H9 (cell line): ENCODE measurements around the gene FAM209A. TPM values are rescaled to one million over a fixed set of nuclear protein-coding genes. Genes with fewer than 3 reads are reported as not detected.

Experiments used
- DNase-seq: peaks from one replicate; pipeline ENCODE4 v3.0.0-alpha.2; 2017
- H2AFZ ChIP-seq: one replicate; pipeline ENCODE4 v1.6.1; 2013; ENCODE audit warnings: mild to moderate bottlenecking, low read length, control low read depth, moderate library complexity
- H2AK5ac ChIP-seq: 2 replicates; pipeline ENCODE4 v1.6.1; 2013; ENCODE audit warnings: low read length, control low read depth, mixed read lengths; ENCODE audit not compliant: insufficient read length
- H2BK120ac ChIP-seq: one replicate; pipeline ENCODE4 v1.6.1; 2013; ENCODE audit warnings: low read depth, mild to moderate bottlenecking, low read length, control low read depth, inconsistent platforms; ENCODE audit not compliant: poor library complexity, severe bottlenecking
- H2BK12ac ChIP-seq: 2 replicates; pipeline ENCODE4 v1.6.1; 2013; ENCODE audit warnings: low read length, control low read depth, mixed read lengths, low read depth; ENCODE audit not compliant: insufficient read length
- H2BK15ac ChIP-seq: 2 replicates; pipeline ENCODE4 v1.6.1; 2013; ENCODE audit warnings: low read depth, low read length, control low read depth
- H2BK20ac ChIP-seq: one replicate; pipeline ENCODE4 v1.6.1; 2013; ENCODE audit warnings: low read depth, mild to moderate bottlenecking, low read length, control low read depth, inconsistent platforms; ENCODE audit not compliant: poor library complexity, severe bottlenecking
- H2BK5ac ChIP-seq: 2 replicates; pipeline ENCODE4 v1.6.1; 2013; ENCODE audit warnings: low read length, control low read depth, mixed read lengths; ENCODE audit not compliant: insufficient read length
- H3K14ac ChIP-seq: 2 replicates; pipeline ENCODE4 v1.6.1; 2013; ENCODE audit warnings: low read length, control low read depth; ENCODE audit not compliant: insufficient read depth
- H3K18ac ChIP-seq: 2 replicates; pipeline ENCODE4 v1.6.1; 2013; ENCODE audit warnings: low read depth, mild to moderate bottlenecking, mixed read lengths, low read length, control low read depth; ENCODE audit not compliant: insufficient read length
- H3K23ac ChIP-seq: 2 replicates; pipeline ENCODE4 v1.6.1; 2013; ENCODE audit warnings: low read length, control low read depth, mixed read lengths, low read depth; ENCODE audit not compliant: insufficient read length
- H3K23me2 ChIP-seq: 2 replicates; pipeline ENCODE4 v1.6.1; 2013; ENCODE audit warnings: low read depth, mild to moderate bottlenecking, mixed read lengths, low read length, control low read depth; ENCODE audit not compliant: insufficient read length, poor library complexity, severe bottlenecking
- H3K27ac ChIP-seq: 2 replicates; pipeline ENCODE4 v1.5.1; 2013; ENCODE audit warnings: low read length, control low read depth, mixed read lengths, low read depth; ENCODE audit not compliant: insufficient read length
- H3K27me3 ChIP-seq: 2 replicates; pipeline ENCODE4 v1.6.1; 2013; ENCODE audit warnings: low read length, control low read depth, inconsistent platforms; ENCODE audit not compliant: insufficient read depth
- H3K4ac ChIP-seq: 2 replicates; pipeline ENCODE4 v1.6.1; 2013; ENCODE audit warnings: low read depth, mild to moderate bottlenecking, control low read depth, inconsistent platforms, low read length, moderate library complexity
- H3K4me1 ChIP-seq: 2 replicates; pipeline ENCODE4 v1.6.1; 2013; ENCODE audit warnings: low read length, control low read depth, inconsistent platforms; ENCODE audit not compliant: insufficient read depth
- H3K4me2 ChIP-seq: 2 replicates; pipeline ENCODE4 v1.6.1; 2013; ENCODE audit warnings: low read length, control low read depth, mixed read lengths; ENCODE audit not compliant: insufficient read length, insufficient read depth
- H3K56ac ChIP-seq: 2 replicates; pipeline ENCODE4 v1.6.1; 2013; ENCODE audit warnings: low read depth, mild to moderate bottlenecking, mixed read lengths, low read length, control low read depth; ENCODE audit not compliant: insufficient read length
- H3K79me1 ChIP-seq: 2 replicates; pipeline ENCODE4 v1.6.1; 2013; ENCODE audit warnings: low read depth, mild to moderate bottlenecking, moderate library complexity, low read length, control low read depth, inconsistent platforms; ENCODE audit not compliant: insufficient read depth, poor library complexity, severe bottlenecking
- H3K79me2 ChIP-seq: 2 replicates; pipeline ENCODE4 v1.6.1; 2013; ENCODE audit warnings: low read length, control low read depth, inconsistent platforms; ENCODE audit not compliant: insufficient read depth
- H3K9ac ChIP-seq: 2 replicates; pipeline ENCODE4 v1.6.1; 2013; ENCODE audit warnings: low read length, control low read depth, mixed read lengths; ENCODE audit not compliant: insufficient read length; ENCODE audit errors: extremely low read depth
- H3K9me3 ChIP-seq: one replicate; pipeline ENCODE4 v1.6.1; 2013; ENCODE audit warnings: low read depth, low read length, inconsistent platforms; ENCODE audit not compliant: control insufficient read depth
- H3T11ph ChIP-seq: one replicate; pipeline ENCODE4 v1.6.1; 2013; ENCODE audit warnings: mild to moderate bottlenecking, low read length, control low read depth, inconsistent platforms
- H4K20me1 ChIP-seq: one replicate; pipeline ENCODE4 v1.6.1; 2013; ENCODE audit not compliant: control insufficient read depth, insufficient read length, insufficient read depth
- H4K5ac ChIP-seq: 2 replicates; pipeline ENCODE4 v1.6.1; 2013; ENCODE audit warnings: low read depth, mild to moderate bottlenecking, mixed read lengths, low read length, control low read depth; ENCODE audit not compliant: insufficient read length
- H4K8ac ChIP-seq: replicated peaks from 2 replicates; pipeline ENCODE4 v1.6.1; 2013; ENCODE audit warnings: low read length, control low read depth, mixed read lengths, low read depth; ENCODE audit not compliant: insufficient read length
- H4K91ac ChIP-seq: 2 replicates; pipeline ENCODE4 v1.6.1; 2013; ENCODE audit warnings: low read depth, mild to moderate bottlenecking, moderate library complexity, mixed read lengths, low read length, control low read depth; ENCODE audit not compliant: insufficient read length
- H3K27ac Mint-ChIP-seq, 3 experiments: 2 replicates in 2 of 3; 3 replicates in 1 of 3; pipeline ENCODE4 v1.8.0; 2020 to 2021; ENCODE audit warnings: mixed read lengths in 3 of 3, mild to moderate bottlenecking in 1 of 3, moderate library complexity in 1 of 3
- H3K27me3 Mint-ChIP-seq: 2 replicates; pipeline ENCODE4 v1.8.0; 2021; ENCODE audit warnings: low read depth, mild to moderate bottlenecking, moderate library complexity, mixed read lengths
- H3K36me3 Mint-ChIP-seq, 3 experiments: 2 replicates in 2 of 3; 3 replicates in 1 of 3; pipeline ENCODE4 v1.8.0; 2020 to 2021; ENCODE audit warnings: low read depth in 3 of 3, mixed read lengths in 3 of 3; ENCODE audit not compliant: insufficient read depth in 1 of 3
- H3K4me1 Mint-ChIP-seq, 2 experiments: 2 replicates each; pipeline ENCODE4 v1.8.0; 2020; ENCODE audit warnings: mixed read lengths in 2 of 2
- H3K4me3 Mint-ChIP-seq, 2 experiments: 2 replicates in 1 of 2; 3 replicates in 1 of 2; pipeline ENCODE4 v1.8.0; 2020 to 2021; ENCODE audit warnings: mild to moderate bottlenecking in 2 of 2, mixed read lengths in 2 of 2, moderate library complexity in 1 of 2
- H3K9me3 Mint-ChIP-seq, 2 experiments: 2 replicates in 1 of 2; 3 replicates in 1 of 2; pipeline ENCODE4 v1.8.0; 2020; ENCODE audit warnings: mild to moderate bottlenecking in 2 of 2, mixed read lengths in 2 of 2, moderate library complexity in 1 of 2
- CTCF ChIP-seq: fragments of 200-600 bp; sonication (generic); conservative IDR thresholded peaks from 3 replicates; pipeline ENCODE4 v1.8.0; 2021; ENCODE audit warnings: antibody characterized with exemption, mild to moderate bottlenecking
- WGBS: extraction: QIAGEN DNeasy Blood & Tissue Kit; methylation state at CpG from one replicate; pipeline ENCODE4 v1.1.7; 2013; ENCODE audit warnings: missing lambda C conversion rate, low lambda C conversion rate, mixed read lengths; ENCODE audit not compliant: insufficient read length; ENCODE audit errors: extremely low coverage; 5-methylcytosine and 5-hydroxymethylcytosine counted together
- total RNA-seq: library from RNA; stranded (reverse); gene quantifications from 2 replicates; pipeline ENCODE4 v1.2.1, GENCODE V29; 2021

FAM209A gene
- total RNA-seq, 1 experiment from 2014 or later = not detected

GRCh38 chr20:56516631-56517030 is 7.9 kb upstream of the FAM209A start:
- Histone ChIP-seq H2BK15ac (no peak overlapping the region), H3K23ac (no peak overlapping the region), H4K8ac (no peak overlapping the region), H2BK120ac (no peak overlapping the region), H3K14ac (no peak overlapping the region; the same call in 1 of the 2 replicates), H2AFZ (no peak overlapping the region), H3K4ac (no peak overlapping the region), H3K9me3 (no peaks in the 10 kb centered on the region), H3K56ac (no peak overlapping the region), H3K18ac (no peak overlapping the region), H3K9ac (no peak overlapping the region), H3T11ph (no peak overlapping the region), H3K79me2 (no peaks in the 10 kb centered on the region), H3K23me2 (no peaks in the 10 kb centered on the region), H3K4me1 (no peaks in the 10 kb centered on the region), H2BK20ac (no peak overlapping the region), H3K27me3 (no peaks in the 10 kb centered on the region), H4K20me1 (no peaks in the 10 kb centered on the region), H3K4me2 (no peak overlapping the region), H4K91ac (no peak overlapping the region), H4K5ac (no peak overlapping the region), H3K27ac (no peak overlapping the region), H2BK5ac (no peak overlapping the region), H2AK5ac (no peak overlapping the region), H2BK12ac (no peak overlapping the region), H3K79me1 (no peaks in the 10 kb centered on the region)
- Mint-ChIP-seq H3K9me3 (peaks cover 16 to 19% of the 10 kb centered on the region in 2 experiments), H3K27me3 (peaks cover 3% of the 10 kb centered on the region), H3K36me3 (peaks cover 38 to 55% (median 52%) of the 10 kb centered on the region in 3 experiments), H3K4me3 (no peak overlapping the region), H3K27ac (no peak overlapping the region), H3K4me1 (no peaks in the 10 kb centered on the region; a peak in 1 of 4 replicates)
- DNase-seq = no peak
- no CpG with 5 or more reads among the region's 5 CpGs for WGBS
- no peak for TF ChIP-seq CTCF
